Posterior cingulate gyrus (tissue), 11 donors: ENCODE data around the gene CHD5.
A peak's percentile ranks its signal among the peaks of the same experiment; 100 is the strongest.

Source experiments
- DNase-seq, 10 donors: peaks; one replicate each; pipeline versions ENCODE4 v3.0.0 to v3.0.0-alpha.2; 2020 to 2021; ENCODE audit warnings: mixed read lengths in 3 of 10
- intact Hi-C: fragments of 100-400 bp; cut with DNase I; formaldehyde crosslinking; loops from one replicate; pipeline ENCODE4 v1.15.1; 2023

CHD5 gene

GRCh38 chr1:6052543-6053205, 127.4 kb downstream of the CHD5 start:
- intact Hi-C loops = loop anchor here (2.0 to 5.0 kb wide), 2 partner anchors 135 to 192 kb away; partner anchors contain the start of gene HES3
- peak in 3 of 10 donors; percentile 36 to 61 (median 52) for DNase-seq
